DMS79 treated with DMSO at 0.1 percent for 48 hours (cell line): ENCODE results near the gene LSM14B.
"Not testable (repeated sequence)": the region's sequence is repeated elsewhere in the genome, so short reads cannot be mapped to it uniquely, and the experiment has no call there.

ENCODE experiments used
- DNase-seq: peaks from one replicate; lab custom pipeline; 2025; lab: John Stamatoyannopoulos, UW

LSM14B gene

GRCh38 chr20:62147528-62147927, 25.3 kb downstream of the LSM14B start:
- no peak for DNase-seq

- not testable (repeated sequence) for DNase-seq
Observed at GRCh38 chr20:62148383-62148782, 26.1 kb downstream of the LSM14B start.

GRCh38 chr20:62148908-62149314, 26.6 kb downstream of the LSM14B start:
- no peak for DNase-seq

- DNase-seq: no peak
Observed at GRCh38 chr20:62149532-62150309, 27.4 kb downstream of the LSM14B start.

GRCh38 chr20:62150310-62150575, 28.0 kb downstream of the LSM14B start:
- no peak for DNase-seq

- no peak for DNase-seq
Observed at GRCh38 chr20:62151225-62151624, 28.9 kb downstream of the LSM14B start.

- no peak for DNase-seq
Observed at GRCh38 chr20:62151835-62152364, 29.6 kb downstream of the LSM14B start.

GRCh38 chr20:62155428-62156253, 33.4 kb downstream of the LSM14B start:
- DNase-seq: no peak

GRCh38 chr20:62156254-62156556, 33.9 kb downstream of the LSM14B start:
- no peak for DNase-seq

- DNase-seq: no peak
Observed at GRCh38 chr20:62156592-62157386, 34.5 kb downstream of the LSM14B start.

- DNase-seq: no peak
Observed at GRCh38 chr20:62157387-62158087, 35.3 kb downstream of the LSM14B start.

- no peak for DNase-seq
Observed at GRCh38 chr20:62158088-62158400, 35.8 kb downstream of the LSM14B start.

- no peak for DNase-seq
Observed at GRCh38 chr20:62158541-62158940, 36.3 kb downstream of the LSM14B start.

- no peak for DNase-seq
Observed at GRCh38 chr20:62159052-62159451, 36.8 kb downstream of the LSM14B start.

- no peak for DNase-seq
Observed at GRCh38 chr20:62159839-62160238, 37.6 kb downstream of the LSM14B start.

GRCh38 chr20:62160253-62160652, 38.0 kb downstream of the LSM14B start:
- DNase-seq: no peak

- no peak for DNase-seq
Observed at GRCh38 chr20:62160876-62161275, 38.6 kb downstream of the LSM14B start.

GRCh38 chr20:62161347-62161746, 39.1 kb downstream of the LSM14B start:
- DNase-seq: no peak

GRCh38 chr20:62162765-62163484, 40.6 kb downstream of the LSM14B start:
- DNase-seq: no peak

- DNase-seq: no peak
Observed at GRCh38 chr20:62163485-62163865, 41.2 kb downstream of the LSM14B start.

- no peak for DNase-seq
Observed at GRCh38 chr20:62163986-62164762, 41.9 kb downstream of the LSM14B start.
